ENCODE results near the gene TENM4. TPM values are rescaled to one million over a fixed set of nuclear protein-coding genes. Genes with fewer than 3 reads are reported as not detected.
A peak's percentile ranks its signal among the peaks of the same experiment; 100 is the strongest.

Gene TENM4
- total and polyA plus RNA-seq, 11 donors: 0.08 to 6.4 (median 1.0) TPM

- Histone ChIP-seq H3K27ac (no peak overlapping the region), H3K36me3 (no peaks in the 10 kb centered on the region), H3K4me3 (no peak overlapping the region), H3K4me1 (peaks cover 0 to 12% (median 0%) of the 10 kb centered on the region in 12 donors), H3K9me3 (no peaks in the 10 kb centered on the region), H3K27me3 (peaks cover 0 to 5% (median 0%) of the 10 kb centered on the region in 9 donors)
- DNase-seq: no peak
- peak in 2 of 4 donors; percentile 48 to 58 for ATAC-seq
- 45 to 53% (median 47%) methylated on average over 9 of the region's 9 CpGs for WGBS, 4 donors
- intact Hi-C loops (cut with DNase I): loop anchor here in 3 of 10 donors (2.0 to 10.0 kb wide), 3 partner anchors 453 to 456 kb away; no protein-coding TSS in a partner anchor
- no peak for TF ChIP-seq POLR2A (IDR thresholded peaks at IDR 0.05)
- TF ChIP-seq, protein P1, sequence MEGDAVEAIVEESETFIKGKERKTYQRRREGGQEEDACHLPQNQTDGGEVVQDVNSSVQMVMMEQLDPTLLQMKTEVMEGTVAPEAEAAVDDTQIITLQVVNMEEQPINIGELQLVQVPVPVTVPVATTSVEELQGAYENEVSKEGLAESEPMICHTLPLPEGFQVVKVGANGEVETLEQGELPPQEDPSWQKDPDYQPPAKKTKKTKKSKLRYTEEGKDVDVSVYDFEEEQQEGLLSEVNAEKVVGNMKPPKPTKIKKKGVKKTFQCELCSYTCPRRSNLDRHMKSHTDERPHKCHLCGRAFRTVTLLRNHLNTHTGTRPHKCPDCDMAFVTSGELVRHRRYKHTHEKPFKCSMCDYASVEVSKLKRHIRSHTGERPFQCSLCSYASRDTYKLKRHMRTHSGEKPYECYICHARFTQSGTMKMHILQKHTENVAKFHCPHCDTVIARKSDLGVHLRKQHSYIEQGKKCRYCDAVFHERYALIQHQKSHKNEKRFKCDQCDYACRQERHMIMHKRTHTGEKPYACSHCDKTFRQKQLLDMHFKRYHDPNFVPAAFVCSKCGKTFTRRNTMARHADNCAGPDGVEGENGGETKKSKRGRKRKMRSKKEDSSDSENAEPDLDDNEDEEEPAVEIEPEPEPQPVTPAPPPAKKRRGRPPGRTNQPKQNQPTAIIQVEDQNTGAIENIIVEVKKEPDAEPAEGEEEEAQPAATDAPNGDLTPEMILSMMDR (IDR thresholded peaks at IDR 0.05): peak; percentile 49 to 73 (median 64)
These were observed 340.5 kb downstream of the TENM4 start for GRCh38 chr11:79100093-79100910.

GRCh38 chr11:79098146-79098545 lies 342.7 kb downstream of the TENM4 start:
- peaks cover 0 to 12% (median 0%) of the 10 kb centered on the region in 12 donors for H3K4me1 ChIP-seq
- intact Hi-C loops (cut with DNase I): no loop called here
- no peak for TF ChIP-seq POLR2A (IDR thresholded peaks at IDR 0.05)
- TF ChIP-seq, protein P1 (IDR thresholded peaks at IDR 0.05): no peak
- peaks cover 0 to 4% (median 0%) of the 10 kb centered on the region in 9 donors for H3K27me3 ChIP-seq
- no peak for ATAC-seq
- no peaks in the 10 kb centered on the region for H3K36me3 ChIP-seq
- DNase-seq: no peak
- no peak overlapping the region for H3K4me3 ChIP-seq
- WGBS, 4 donors: 14 to 50% (median 15%) methylated on average over 2 of the region's 2 CpGs
- H3K27ac ChIP-seq: no peak overlapping the region
- peaks cover 0 to 11% (median 0%) of the 10 kb centered on the region in 12 donors for H3K9me3 ChIP-seq

DNA sequence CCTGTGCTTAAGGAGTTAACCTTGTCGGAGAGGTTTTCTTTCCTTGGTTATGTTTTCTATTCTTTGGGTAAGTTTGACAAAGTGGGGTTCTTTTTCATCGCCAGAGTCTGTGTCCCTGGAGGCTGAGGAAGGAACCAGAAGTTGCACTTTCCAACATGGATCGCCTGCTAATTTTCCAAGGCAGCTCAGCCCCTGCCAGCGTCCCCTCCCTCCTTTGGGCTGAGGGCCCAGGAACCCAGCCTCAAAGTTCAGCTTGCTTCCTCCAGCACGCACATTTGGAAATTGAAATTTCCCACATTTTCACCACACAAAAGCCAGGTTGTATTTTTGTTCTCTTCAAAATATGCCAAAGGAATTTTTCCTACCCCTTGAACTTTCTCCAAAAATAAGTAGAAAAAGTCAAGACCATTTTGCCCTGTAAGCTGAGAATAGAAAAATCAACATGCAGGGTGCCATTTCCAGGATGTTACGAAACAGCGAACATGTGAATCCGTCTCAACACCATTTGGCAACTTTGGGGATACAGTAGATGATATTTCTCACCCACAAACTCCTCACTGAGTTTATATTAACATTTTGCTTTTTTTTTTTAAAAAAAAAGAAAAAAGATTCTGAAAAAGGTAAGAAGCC lies 343.5 kb downstream of the TENM4 start:
- H3K9me3 ChIP-seq: peaks cover 0 to 15% (median 0%) of the 10 kb centered on the region in 12 donors
- TF ChIP-seq, protein P1 (IDR thresholded peaks at IDR 0.05): no peak
- no peak for TF ChIP-seq POLR2A (IDR thresholded peaks at IDR 0.05)
- ATAC-seq (no peak), DNase-seq (peak in 2 of 5 donors; percentile 16 to 40)
- WGBS, 4 donors: 49 to 59% (median 54%) methylated on average over 8 of the region's 8 CpGs
- peaks cover 0 to 3% (median 0%) of the 10 kb centered on the region in 9 donors for H3K27me3 ChIP-seq
- H3K27ac ChIP-seq: peak overlapping the region in 5 of 12 donors; percentile 20 to 72 (median 39)
- no peak overlapping the region for H3K4me3 ChIP-seq
- no peaks in the 10 kb centered on the region for H3K36me3 ChIP-seq
- intact Hi-C loops (cut with DNase I): no loop called here
- peaks cover 0 to 12% (median 0%) of the 10 kb centered on the region in 12 donors for H3K4me1 ChIP-seq

DNA sequence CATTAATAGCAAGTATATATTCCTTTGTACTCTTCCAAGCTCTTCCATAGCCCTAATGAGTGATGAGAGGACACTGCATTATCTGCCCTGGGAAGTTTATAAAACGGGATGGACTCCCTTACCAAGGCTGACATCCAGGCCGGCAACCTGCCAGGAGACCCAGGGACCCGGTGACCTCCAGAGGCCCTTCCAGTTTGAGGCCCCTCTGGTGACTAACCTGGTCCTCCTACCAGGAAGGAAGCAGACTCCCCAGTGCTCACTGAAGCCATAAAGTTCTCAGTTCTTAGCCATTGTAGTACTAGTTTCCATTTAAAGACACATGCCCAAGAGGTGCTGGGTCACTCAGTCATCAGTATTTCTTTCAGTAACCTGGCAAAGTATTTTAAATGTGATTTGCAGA lies 345.4 kb downstream of the TENM4 start:
- Histone ChIP-seq H3K27me3 (peaks cover 0 to 3% (median 0%) of the 10 kb centered on the region in 9 donors), H3K27ac (no peak overlapping the region), H3K4me3 (no peak overlapping the region), H3K9me3 (peaks cover 0 to 15% (median 0%) of the 10 kb centered on the region in 12 donors), H3K36me3 (no peaks in the 10 kb centered on the region), H3K4me1 (peaks cover 0 to 12% (median 0%) of the 10 kb centered on the region in 12 donors)
- intact Hi-C loops (cut with DNase I): no loop called here
- TF ChIP-seq, protein P1 (IDR thresholded peaks at IDR 0.05): no peak
- no peak for TF ChIP-seq POLR2A (IDR thresholded peaks at IDR 0.05)
- 18 to 52% (median 41%) methylated on average over 3 of the region's 3 CpGs for WGBS, 4 donors
- no peak for ATAC-seq
- DNase-seq: no peak

Data from heart left ventricle (tissue), 16 donors.